ENCODE data around the gene CREB3. TPM values are rescaled to one million over a fixed set of nuclear protein-coding genes. Genes with fewer than 3 reads are reported as not detected.

The CREB3 gene
- total RNA-seq, 1 experiment from 2014 or later: 27.3 TPM

GRCh38 chr9:35714123-35714522, 18.3 kb upstream of the CREB3 start:
- Histone ChIP-seq H3K4ac (ENCODE audit: low read depth, low read length) (no peak overlapping the region), H3K79me2 (ENCODE audit: insufficient read depth, low read length) (no peaks in the 10 kb centered on the region), H3K27ac (ENCODE audit: insufficient read length, low read depth, low read length) (no peak overlapping the region), H2BK5ac (ENCODE audit: insufficient read length, low read length) (no peak overlapping the region), H3K79me1 (ENCODE audit: insufficient read depth, low read depth, low read length, poor library complexity, severe bottlenecking) (no peaks in the 10 kb centered on the region), H3K4me1 (ENCODE audit: insufficient read depth, low read length) (no peaks in the 10 kb centered on the region), H2BK120ac (ENCODE audit: low read depth, low read length, poor library complexity, severe bottlenecking) (no peak overlapping the region), H2BK15ac (ENCODE audit: low read depth, low read length) (no peak overlapping the region), H2AFZ (ENCODE audit: low read length) (no peak overlapping the region), H3T11ph (ENCODE audit: low read length) (no peak overlapping the region), H3K14ac (ENCODE audit: insufficient read depth, low read length) (no peak overlapping the region), H3K18ac (ENCODE audit: insufficient read length, low read depth, low read length) (no peak overlapping the region), H4K5ac (ENCODE audit: insufficient read length, low read depth, low read length) (no peak overlapping the region), H4K8ac (replicated peaks; ENCODE audit: insufficient read length, low read depth, low read length) (no peak overlapping the region), H2BK12ac (ENCODE audit: insufficient read length, low read depth, low read length) (no peak overlapping the region), H2BK20ac (ENCODE audit: low read depth, low read length, poor library complexity, severe bottlenecking) (no peak overlapping the region), H3K9me3 (ENCODE audit: control insufficient read depth, low read depth, low read length) (no peaks in the 10 kb centered on the region), H3K9ac (ENCODE audit: extremely low read depth, insufficient read length, low read length) (no peak overlapping the region), H3K23ac (ENCODE audit: insufficient read length, low read depth, low read length) (no peak overlapping the region), H3K27me3 (ENCODE audit: insufficient read depth, low read length) (no peaks in the 10 kb centered on the region), H2AK5ac (ENCODE audit: insufficient read length, low read length) (no peak overlapping the region), H3K56ac (ENCODE audit: insufficient read length, low read depth, low read length) (no peak overlapping the region), H3K23me2 (ENCODE audit: insufficient read length, low read depth, low read length, poor library complexity, severe bottlenecking) (no peaks in the 10 kb centered on the region), H4K20me1 (ENCODE audit: control insufficient read depth, insufficient read depth, insufficient read length) (no peaks in the 10 kb centered on the region), H4K91ac (ENCODE audit: insufficient read length, low read depth, low read length) (no peak overlapping the region), H3K4me2 (ENCODE audit: insufficient read depth, insufficient read length, low read length) (no peak overlapping the region)
- Mint-ChIP-seq H3K36me3 (ENCODE audit: insufficient read depth in 1 of 3, low read depth in 3 of 3) (peaks cover 56 to 91% (median 88%) of the 10 kb centered on the region in 3 experiments), H3K4me3 (no peak overlapping the region), H3K27me3 (ENCODE audit: low read depth) (no peaks in the 10 kb centered on the region; the same call in 1 of the 2 replicates), H3K27ac (no peak overlapping the region), H3K9me3 (no peaks in the 10 kb centered on the region), H3K4me1 (peaks cover 0 to 9% of the 10 kb centered on the region in 2 experiments; a peak in 2 of 4 replicates)
- no peak for DNase-seq
- no peak for TF ChIP-seq CTCF (conservative IDR thresholded peaks at IDR 0.05)
- WGBS (ENCODE audit: extremely low coverage, insufficient read length, low lambda C conversion rate): no CpG with 5 or more reads among the region's 6 CpGs

Measured in H9 (cell line).